Measurements from ENCODE around the gene METTL17. TPM values are rescaled to one million over a fixed set of nuclear protein-coding genes. Genes with fewer than 3 reads are reported as not detected.
A peak's percentile ranks its signal among the peaks of the same experiment; 100 is the strongest.

The METTL17 gene
- total and polyA plus RNA-seq, 2 of the 13 experiments (the other 11 are each of a cell fraction or from before 2014, with no cell fraction given), result 122 to 199 TPM

GRCh38 chr14:20989787-20990600, at the start of gene METTL17 (continued):
- TF ChIP-seq ZBTB33 (CRISPR knock-in tag; IDR thresholded peaks at IDR 0.05) (no peak; the same call in 1 of the 2 replicates), JUN (CRISPR knock-in tag; IDR thresholded peaks at IDR 0.05) (no peak), ZNF44 (CRISPR knock-in tag; IDR thresholded peaks at IDR 0.05) (peak; percentile 84), CSRNP1 (CRISPR knock-in tag; IDR thresholded peaks at IDR 0.05) (no peak), CHCHD3 (CRISPR knock-in tag; IDR thresholded peaks at IDR 0.05) (no peak), ZMAT3 (CRISPR knock-in tag; conservative IDR thresholded peaks at IDR 0.05) (peak; percentile 87), ZFP36L2 (CRISPR knock-in tag; IDR thresholded peaks at IDR 0.05) (no peak), AGO2 (optimal IDR thresholded peaks at IDR 0.05; ENCODE audit: low read depth, low read length) (no peak), MED1 (CRISPR knock-in tag; IDR thresholded peaks at IDR 0.05) (no peak; the same call in 1 of the 2 replicates), NR2F2 (IDR thresholded peaks at IDR 0.05; ENCODE audit: borderline replicate concordance, low read depth) (peak; percentile 74; the same call in 1 of the 2 replicates), EHMT2 (IDR thresholded peaks at IDR 0.05; ENCODE audit: borderline replicate concordance, low read depth, low read length) (peak; percentile 96), LRRFIP1 (CRISPR knock-in tag; conservative IDR thresholded peaks at IDR 0.05) (no peak), RCOR2 (CRISPR knock-in tag; IDR thresholded peaks at IDR 0.05) (peak; percentile 19; the same call in 1 of the 2 replicates), PHF8 (CRISPR knock-in tag; IDR thresholded peaks at IDR 0.05) (peak; percentile 95), CBX5 (CRISPR knock-in tag; IDR thresholded peaks at IDR 0.05; ENCODE audit: borderline replicate concordance) (no peak; the same call in 1 of the 2 replicates), NR3C1 (CRISPR knock-in tag; IDR thresholded peaks at IDR 0.05) (no peak)
- TF ChIP-seq, protein P1, sequence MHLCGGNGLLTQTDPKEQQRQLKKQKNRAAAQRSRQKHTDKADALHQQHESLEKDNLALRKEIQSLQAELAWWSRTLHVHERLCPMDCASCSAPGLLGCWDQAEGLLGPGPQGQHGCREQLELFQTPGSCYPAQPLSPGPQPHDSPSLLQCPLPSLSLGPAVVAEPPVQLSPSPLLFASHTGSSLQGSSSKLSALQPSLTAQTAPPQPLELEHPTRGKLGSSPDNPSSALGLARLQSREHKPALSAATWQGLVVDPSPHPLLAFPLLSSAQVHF (CRISPR knock-in tag; IDR thresholded peaks at IDR 0.05), result no peak
- TF ChIP-seq, protein P2, sequence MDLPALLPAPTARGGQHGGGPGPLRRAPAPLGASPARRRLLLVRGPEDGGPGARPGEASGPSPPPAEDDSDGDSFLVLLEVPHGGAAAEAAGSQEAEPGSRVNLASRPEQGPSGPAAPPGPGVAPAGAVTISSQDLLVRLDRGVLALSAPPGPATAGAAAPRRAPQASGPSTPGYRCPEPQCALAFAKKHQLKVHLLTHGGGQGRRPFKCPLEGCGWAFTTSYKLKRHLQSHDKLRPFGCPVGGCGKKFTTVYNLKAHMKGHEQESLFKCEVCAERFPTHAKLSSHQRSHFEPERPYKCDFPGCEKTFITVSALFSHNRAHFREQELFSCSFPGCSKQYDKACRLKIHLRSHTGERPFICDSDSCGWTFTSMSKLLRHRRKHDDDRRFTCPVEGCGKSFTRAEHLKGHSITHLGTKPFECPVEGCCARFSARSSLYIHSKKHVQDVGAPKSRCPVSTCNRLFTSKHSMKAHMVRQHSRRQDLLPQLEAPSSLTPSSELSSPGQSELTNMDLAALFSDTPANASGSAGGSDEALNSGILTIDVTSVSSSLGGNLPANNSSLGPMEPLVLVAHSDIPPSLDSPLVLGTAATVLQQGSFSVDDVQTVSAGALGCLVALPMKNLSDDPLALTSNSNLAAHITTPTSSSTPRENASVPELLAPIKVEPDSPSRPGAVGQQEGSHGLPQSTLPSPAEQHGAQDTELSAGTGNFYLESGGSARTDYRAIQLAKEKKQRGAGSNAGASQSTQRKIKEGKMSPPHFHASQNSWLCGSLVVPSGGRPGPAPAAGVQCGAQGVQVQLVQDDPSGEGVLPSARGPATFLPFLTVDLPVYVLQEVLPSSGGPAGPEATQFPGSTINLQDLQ (CRISPR knock-in tag; IDR thresholded peaks at IDR 0.05), result no peak; the same call in 1 of the 2 replicates

Data from HepG2 (cell line).